Inflammatory macrophage treated with lipopolysaccharide for 4 hours (primary cell): ENCODE data around the gene RTP5.

Experiments
- DNase-seq: peaks from one replicate; pipeline ENCODE4 v3.0.0-alpha.2; 2020

RTP5 gene

GRCh38 chr2:241871538-241872312, 2.2 kb downstream of the RTP5 start:
- DNase-seq, result no peak

- no peak for DNase-seq
Observed at GRCh38 chr2:241872313-241872642, 2.7 kb downstream of the RTP5 start.

- DNase-seq, result no peak
Observed at GRCh38 chr2:241873081-241873802, 3.7 kb downstream of the RTP5 start.

DNA sequence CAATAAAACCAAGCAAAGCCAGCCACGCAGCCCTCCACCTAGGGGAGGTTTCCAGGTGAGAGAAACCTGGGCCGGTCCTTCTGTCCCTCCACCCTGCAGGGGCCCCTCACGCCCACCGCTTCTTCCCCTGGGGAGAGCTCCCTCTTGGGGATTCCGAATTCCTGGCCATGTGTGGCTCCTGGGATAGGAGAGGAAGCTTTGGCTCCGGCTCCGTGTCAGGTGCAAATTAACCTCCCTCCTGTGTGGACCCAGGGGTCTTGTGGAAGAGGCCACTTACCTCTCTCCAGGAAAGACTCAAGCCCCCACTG, 4.2 kb downstream of the RTP5 start:
- DNase-seq, result no peak

DNA sequence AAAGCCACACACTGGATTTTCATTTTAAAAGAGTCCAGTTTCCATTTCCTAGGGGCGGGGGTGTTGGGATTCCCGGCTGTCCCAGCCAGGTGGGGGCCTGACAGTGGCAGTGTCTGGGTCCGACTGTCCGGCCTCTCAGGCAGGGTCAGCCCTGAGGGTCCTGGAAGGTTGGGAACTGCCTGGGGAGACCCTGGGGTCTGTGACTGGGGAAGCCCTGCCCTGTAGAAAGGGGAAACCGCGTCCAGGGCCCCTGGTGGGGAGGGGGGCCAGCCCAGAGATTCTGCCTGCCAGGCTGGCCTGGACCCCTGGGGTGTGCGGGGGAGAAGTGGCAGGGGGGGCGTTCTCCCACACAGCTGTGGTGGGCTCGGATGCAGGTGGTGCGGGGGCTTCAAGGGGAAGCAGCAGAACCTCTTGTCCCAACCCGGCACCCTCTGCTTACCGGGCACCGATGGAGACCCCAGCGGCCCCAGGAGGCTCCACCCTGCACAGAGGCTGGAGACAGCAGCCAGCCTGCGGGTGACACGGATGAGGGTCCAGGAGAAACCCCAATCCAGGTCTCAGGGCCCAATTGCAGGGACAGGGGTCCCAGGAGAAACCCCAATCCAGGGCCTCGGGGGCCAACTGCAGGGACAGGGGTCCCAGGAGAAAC, 4.9 kb downstream of the RTP5 start:
- no peak for DNase-seq

DNA sequence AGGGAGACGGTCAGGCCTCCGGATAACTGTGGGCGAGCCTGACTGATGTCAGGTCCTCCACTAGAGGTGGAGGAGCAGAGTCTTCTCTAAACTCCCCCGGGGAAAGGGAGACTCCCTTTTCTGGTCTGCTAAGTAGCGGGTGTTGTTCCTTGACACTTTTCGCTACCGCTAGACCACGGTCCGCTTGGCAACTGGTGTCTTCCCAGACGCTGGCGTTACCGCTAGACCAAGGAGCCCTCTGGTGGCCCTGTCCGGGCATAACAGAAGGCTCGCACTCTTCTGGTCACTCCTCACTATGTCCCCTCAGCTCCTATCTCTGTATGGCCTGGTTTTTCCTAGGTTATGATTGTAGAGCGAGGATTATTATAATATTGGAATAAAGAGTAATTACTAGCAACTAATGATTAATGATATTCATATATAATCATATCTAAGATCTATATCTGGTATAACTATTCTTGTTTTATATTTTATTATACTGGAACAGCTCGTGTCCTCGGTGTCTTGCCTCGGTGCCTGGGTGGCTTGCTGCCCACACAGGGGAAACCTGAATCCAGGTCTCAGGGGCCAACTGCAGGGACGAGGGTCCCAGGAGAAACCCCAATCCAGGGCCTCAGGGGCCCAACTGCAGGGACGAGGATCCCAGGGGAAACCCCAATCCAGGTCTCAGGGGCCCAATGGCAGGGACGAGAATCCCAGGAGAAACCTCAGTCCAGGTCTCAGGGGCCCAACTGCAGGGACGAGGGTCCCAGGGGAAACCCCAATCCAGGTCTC, 6.4 kb downstream of the RTP5 start:
- peak; percentile 25 for DNase-seq

- no peak for DNase-seq
Observed at GRCh38 chr2:241876528-241877196, 7.1 kb downstream of the RTP5 start.

GRCh38 chr2:241877197-241877685, 7.7 kb downstream of the RTP5 start:
- DNase-seq, result no peak

DNA sequence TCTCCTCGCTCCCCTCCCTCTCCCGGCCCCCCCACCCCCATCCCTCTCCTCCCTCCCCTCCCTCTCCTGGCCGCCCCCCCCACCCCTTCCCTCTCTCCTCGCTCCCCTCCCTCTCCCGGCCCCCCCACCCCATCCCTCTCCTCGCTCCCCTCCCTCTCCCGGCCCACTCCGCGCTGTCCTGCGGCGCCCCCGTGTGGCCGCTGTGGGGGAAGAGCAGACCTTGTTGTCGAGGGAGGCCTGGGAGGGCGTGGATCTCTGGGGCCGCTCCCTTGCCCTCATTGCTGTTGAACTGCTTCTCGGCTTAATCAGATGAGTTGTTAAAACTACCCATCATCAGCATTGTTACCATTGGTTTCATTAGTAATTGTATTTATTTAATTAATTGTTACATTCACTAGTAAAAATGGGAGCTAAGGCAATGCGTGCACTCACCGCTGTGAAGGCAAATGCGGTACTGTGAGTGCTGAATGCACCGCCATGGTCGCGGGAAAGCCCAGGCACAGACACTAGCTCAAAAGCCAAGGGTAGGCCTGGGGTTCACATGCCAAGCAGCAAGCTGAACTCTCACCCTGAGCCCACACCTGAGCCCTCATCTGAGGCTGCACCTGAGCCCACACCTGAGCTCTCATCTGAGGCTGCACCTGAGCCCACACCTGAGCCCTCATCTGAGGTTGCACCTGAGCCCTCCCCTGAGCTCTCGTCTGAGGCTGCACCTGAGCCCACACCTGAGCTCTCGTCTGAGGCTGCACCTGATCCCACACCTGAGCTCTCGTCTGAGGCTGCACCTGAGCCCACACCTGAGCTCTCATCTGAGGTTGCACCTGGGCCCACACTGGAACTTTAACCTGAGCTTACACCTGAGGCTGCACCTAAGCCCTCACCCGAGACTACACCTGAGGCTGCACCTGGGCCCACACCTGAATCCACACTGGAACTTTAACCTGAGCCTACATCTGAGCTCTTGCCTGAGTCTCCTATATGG, 8.8 kb downstream of the RTP5 start:
- DNase-seq, result peak; percentile 66

- DNase-seq, result no peak
Observed at GRCh38 chr2:241879326-241879725, 9.8 kb downstream of the RTP5 start.

GRCh38 chr2:241880311-241881073, 11.0 kb downstream of the RTP5 start:
- DNase-seq, result no peak

GRCh38 chr2:241882091-241882625, 12.6 kb downstream of the RTP5 start:
- peak; percentile 24 for DNase-seq

DNA sequence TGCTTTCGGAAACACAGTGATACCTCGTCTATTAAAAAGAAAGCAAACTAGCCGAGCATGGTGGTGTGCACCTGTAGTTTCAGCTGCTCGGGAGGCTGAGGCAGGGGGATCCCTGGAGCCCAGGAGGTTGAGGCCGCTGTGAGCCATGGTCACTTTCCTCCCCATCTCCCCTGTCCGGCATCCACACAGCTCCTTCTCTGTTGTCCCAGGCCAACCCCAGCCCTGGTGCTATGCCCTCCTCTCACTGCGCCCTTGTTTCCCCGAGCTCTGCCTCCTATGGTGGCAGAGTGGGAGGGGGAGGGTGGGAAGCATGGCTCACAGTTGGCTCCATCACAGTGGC, 15.4 kb downstream of the RTP5 start:
- no peak for DNase-seq

DNA sequence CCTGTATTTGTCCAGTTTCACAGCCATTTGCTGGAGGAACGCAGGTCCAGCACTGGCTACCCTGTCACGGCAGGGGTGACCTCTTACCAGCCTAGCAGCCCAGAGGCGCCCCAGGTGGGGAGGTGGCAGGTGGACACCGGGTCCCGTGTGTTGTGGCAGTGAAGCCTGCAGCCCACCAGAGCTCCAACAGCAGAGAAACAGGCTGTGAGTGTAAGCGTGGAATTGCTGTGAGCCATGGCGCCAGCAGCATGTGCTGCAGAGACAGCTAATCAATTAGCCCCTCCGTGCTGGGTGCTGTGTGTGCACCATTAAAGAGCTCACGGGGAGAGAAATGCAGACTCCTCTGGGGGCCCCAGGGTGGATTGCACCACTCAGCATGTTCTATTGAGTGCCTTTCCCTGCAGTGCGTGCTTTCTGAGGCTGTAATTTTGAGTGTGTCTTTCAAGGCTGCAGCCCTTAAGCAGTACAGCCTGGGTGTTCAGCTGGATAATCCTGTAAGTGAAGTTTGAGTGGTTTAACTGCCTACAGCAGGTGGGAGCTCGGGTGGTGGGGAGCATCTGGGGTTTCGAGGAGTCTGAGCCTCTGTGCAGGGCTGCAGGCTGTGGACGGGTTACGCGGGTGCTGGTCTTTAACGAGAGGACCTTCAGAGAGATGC, 15.9 kb downstream of the RTP5 start:
- DNase-seq, result no peak

DNA sequence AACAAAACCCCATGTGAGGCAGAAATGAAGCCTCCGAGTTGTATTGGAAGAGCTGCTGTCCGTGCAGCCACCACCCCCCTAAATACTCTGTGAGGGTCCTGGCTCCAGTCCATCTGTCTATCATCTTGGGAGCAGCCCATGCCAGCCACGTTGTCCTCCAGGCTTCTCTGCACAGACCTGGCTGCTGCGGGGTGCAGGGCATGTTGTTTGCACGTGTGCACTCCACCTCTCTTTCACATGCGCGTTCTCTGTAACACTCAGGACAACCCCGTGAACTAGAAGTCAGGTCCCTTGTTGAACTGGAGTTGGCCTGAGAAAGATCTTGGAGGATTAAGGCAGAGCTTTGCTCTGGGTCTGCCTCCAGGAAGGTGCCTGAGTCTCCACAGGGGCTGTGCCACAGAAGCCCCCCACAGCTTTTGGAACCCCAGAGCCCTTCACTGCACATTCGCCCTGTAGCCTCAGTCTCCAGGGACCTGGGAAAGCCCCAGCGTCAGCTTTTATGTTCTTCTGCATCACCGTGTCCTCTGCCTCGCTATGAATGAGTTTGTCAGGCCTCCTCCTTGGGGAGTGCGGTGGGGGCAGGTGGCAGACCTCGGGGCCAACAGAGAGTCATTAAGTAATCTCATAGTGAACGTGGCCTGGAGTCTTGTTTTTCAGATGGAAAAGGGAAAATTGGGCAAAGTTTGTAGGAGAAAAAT, 16.6 kb downstream of the RTP5 start:
- no peak for DNase-seq

DNA sequence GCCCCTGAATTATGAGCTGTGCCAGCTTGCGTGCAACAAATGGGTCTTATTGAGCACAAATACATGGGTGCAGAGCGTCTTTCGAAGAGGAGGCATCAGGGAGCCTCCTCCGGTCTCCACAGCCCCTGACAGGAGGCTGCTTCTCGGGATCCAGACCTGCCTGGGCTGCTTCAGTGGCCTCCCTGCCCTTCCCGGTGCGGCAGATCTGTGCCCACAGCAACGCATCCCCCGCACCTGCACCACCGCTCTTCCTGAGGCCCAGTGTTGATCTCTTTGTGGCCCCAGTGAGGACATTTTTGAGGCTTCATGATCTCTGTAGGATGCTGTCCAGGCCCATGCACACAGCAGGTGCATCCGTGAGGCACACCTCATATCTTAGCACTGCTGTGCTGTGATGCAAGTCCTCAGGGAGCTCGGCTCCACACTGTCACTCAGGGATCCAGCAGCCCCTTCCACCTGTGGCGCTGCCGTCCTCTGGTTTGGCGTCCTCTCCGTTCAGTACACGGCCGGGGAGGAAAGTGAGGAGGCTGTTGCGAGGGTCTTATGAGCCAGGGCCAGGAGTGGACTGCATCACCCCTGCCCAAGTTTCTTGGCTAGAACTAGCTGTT, 17.4 kb downstream of the RTP5 start:
- DNase-seq, result no peak

DNA sequence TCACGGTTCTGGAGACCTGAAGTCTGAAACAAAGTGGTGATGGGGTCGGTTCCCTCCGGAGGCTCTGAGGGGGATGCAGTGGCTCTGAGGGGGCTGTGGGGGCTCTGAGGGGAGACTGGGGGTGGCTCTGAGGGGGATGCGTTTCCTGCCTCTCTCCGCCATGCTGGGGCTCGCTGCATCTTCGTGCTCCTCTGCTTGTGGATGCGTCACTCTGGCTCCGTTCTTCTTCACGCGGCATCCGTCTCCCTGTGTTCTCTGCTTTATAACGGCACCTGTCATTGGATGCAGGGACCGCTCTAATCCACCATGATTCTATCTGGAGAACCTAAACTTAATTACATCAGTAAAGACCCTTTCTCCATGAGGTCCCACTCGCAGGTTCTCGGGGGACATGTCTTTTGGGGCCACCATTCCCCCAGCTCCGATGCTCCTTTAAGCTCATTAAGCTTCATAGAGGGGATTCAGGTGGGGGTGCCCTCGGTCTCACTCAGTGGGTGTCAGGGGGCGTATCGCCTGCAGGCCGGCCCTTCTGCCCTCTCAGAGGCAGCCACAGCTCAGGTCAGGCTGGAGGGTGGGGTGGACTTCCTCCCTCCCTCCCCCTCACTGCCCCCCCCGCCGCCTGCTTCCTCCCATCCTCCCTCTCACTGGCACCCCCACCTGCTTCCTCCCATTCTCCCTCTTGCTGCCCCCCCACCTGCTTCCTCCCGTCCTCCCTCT, 18.4 kb downstream of the RTP5 start:
- no peak for DNase-seq

DNA sequence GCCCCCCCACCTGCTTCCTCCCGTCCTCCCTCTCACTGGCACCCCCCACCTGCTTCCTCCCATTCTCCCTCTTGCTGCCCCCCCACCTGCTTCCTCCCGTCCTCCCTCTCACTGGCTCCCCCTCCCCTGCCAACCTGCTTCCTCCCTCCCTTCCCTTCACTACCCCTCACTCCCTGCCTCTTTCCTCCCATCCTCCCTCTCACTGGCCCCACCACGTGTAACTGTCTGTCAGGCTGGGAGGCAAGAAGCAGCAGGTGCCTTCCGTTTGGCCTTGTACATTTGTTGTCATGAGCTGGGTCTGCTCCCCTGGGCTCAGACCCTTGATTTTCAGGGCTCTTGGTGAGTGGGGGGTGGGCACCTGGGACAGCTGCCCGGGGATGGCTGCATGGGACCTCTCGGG, 19.1 kb downstream of the RTP5 start:
- DNase-seq, result no peak
